Hepatocyte (in vitro differentiated cells): ENCODE results near the gene SMKR1.

Experiments
- EZH2phosphoT487 ChIP-seq: fragments of 200-600 bp; sonication (generic); IDR thresholded peaks from one replicate; pipeline ENCODE4 v1.6.1; 2018; ENCODE audit warnings: antibody characterized with exemption, mild to moderate bottlenecking, low read depth, moderate library complexity; ENCODE audit not compliant: unreplicated experiment, severe bottlenecking
- TF ChIP-seq, protein P1 (sequence below): fragments of 200-600 bp; sonication (generic); IDR thresholded peaks from 2 replicates; pipeline ENCODE4 v1.5.1; 2016; ENCODE audit warnings: antibody characterized with exemption, mild to moderate bottlenecking; ENCODE audit not compliant: poor library complexity

- TF ChIP-seq, protein P1, sequence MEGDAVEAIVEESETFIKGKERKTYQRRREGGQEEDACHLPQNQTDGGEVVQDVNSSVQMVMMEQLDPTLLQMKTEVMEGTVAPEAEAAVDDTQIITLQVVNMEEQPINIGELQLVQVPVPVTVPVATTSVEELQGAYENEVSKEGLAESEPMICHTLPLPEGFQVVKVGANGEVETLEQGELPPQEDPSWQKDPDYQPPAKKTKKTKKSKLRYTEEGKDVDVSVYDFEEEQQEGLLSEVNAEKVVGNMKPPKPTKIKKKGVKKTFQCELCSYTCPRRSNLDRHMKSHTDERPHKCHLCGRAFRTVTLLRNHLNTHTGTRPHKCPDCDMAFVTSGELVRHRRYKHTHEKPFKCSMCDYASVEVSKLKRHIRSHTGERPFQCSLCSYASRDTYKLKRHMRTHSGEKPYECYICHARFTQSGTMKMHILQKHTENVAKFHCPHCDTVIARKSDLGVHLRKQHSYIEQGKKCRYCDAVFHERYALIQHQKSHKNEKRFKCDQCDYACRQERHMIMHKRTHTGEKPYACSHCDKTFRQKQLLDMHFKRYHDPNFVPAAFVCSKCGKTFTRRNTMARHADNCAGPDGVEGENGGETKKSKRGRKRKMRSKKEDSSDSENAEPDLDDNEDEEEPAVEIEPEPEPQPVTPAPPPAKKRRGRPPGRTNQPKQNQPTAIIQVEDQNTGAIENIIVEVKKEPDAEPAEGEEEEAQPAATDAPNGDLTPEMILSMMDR = no peak
- no peak for TF ChIP-seq EZH2phosphoT487
These were observed 48.7 kb upstream of the SMKR1 start for GRCh38 chr7:129453510-129454248.
